H1 (cell line): Measurements from ENCODE around the gene SYT6. TPM values are rescaled to one million over a fixed set of nuclear protein-coding genes. Genes with fewer than 3 reads are reported as not detected.

ENCODE experiments used
- CTCF ChIA-PET: fragments of 300-600 bp; sonication (Branson Sonifier 250); formaldehyde crosslinking; loops from one replicate; lab custom pipeline; 2021; ENCODE audit not compliant: partially characterized antibody; lab: Charles Lee
- POLR2A ChIA-PET: fragments of 300-600 bp; sonication (Branson Sonifier 250); formaldehyde crosslinking; loops from one replicate; lab custom pipeline; 2021; ENCODE audit warnings: inconsistent platforms; ENCODE audit not compliant: partially characterized antibody; lab: Charles Lee
- DNase-seq, 2 experiments: peaks; one replicate each; pipeline versions ENCODE4 v3.0.0 to v3.0.0-alpha.2; 2010 to 2022; ENCODE audit warnings: low spot score in 2 of 2, low read depth in 1 of 2, mixed read lengths in 1 of 2
- FAIRE-seq: peaks from 2 replicates; lab custom pipeline; 2011; peaks lifted over from hg19 to GRCh38; lab: Jason Lieb, UNC
- H2AFZ ChIP-seq: 2 replicates; pipeline ENCODE4 v1.8.1; 2012; ENCODE audit warnings: low read length, inconsistent platforms
- H2AK5ac ChIP-seq: 2 replicates; pipeline ENCODE4 v1.6.1; 2013; ENCODE audit warnings: low read depth, low read length
- H2BK120ac ChIP-seq: replicated peaks from 2 replicates; pipeline ENCODE3; 2013; ENCODE audit warnings: low read depth, low read length, inconsistent platforms
- H2BK12ac ChIP-seq: 2 replicates; pipeline ENCODE4 v1.6.1; 2013; ENCODE audit warnings: low read depth, low read length
- H2BK15ac ChIP-seq: 2 replicates; pipeline ENCODE4 v1.6.1; 2013; ENCODE audit warnings: low read length
- H2BK20ac ChIP-seq: 2 replicates; pipeline ENCODE4 v1.6.1; 2013; ENCODE audit warnings: low read length
- H2BK5ac ChIP-seq: 2 replicates; pipeline ENCODE4 v1.6.1; 2013; ENCODE audit warnings: low read depth, low read length
- H3K14ac ChIP-seq: 2 replicates; pipeline ENCODE4 v1.6.1; 2013; ENCODE audit warnings: inconsistent platforms; ENCODE audit not compliant: insufficient read length
- H3K18ac ChIP-seq: 2 replicates; pipeline ENCODE4 v1.6.1; 2013; ENCODE audit warnings: low read length; ENCODE audit errors: extremely low read depth
- H3K23ac ChIP-seq: 2 replicates; pipeline ENCODE4 v1.6.1; 2013; ENCODE audit warnings: inconsistent platforms; ENCODE audit not compliant: insufficient read length
- H3K23me2 ChIP-seq: 2 replicates; pipeline ENCODE4 v1.6.1; 2013; ENCODE audit warnings: low read depth, low read length
- H3K27ac ChIP-seq: 2 replicates; pipeline ENCODE4 v1.6.1; 2011; ENCODE audit warnings: low read depth, low read length, inconsistent platforms
- H3K27me3 ChIP-seq, 4 experiments: replicated peaks in 1 of 4; 1 replicate in 1 of 4; 2 replicates in 3 of 4; pipeline versions ENCODE4 v1.6.1 to v1.8.1; 2011 to 2013; ENCODE audit warnings: low read length in 3 of 4, mild to moderate bottlenecking in 3 of 4, inconsistent platforms in 2 of 4, mixed read lengths in 2 of 4, moderate library complexity in 1 of 4; ENCODE audit not compliant: control insufficient read depth in 3 of 4, insufficient read depth in 3 of 4; ENCODE audit errors: extremely low read depth in 1 of 4
- H3K36me3 ChIP-seq, 4 experiments: 2 replicates each; pipeline versions ENCODE4 v1.6.1 to v1.8.1; 2011 to 2013; ENCODE audit warnings: mild to moderate bottlenecking in 4 of 4, low read length in 3 of 4, moderate library complexity in 2 of 4, control low read depth in 1 of 4, inconsistent platforms in 1 of 4; ENCODE audit not compliant: insufficient read depth in 4 of 4, control insufficient read depth in 2 of 4
- H3K4ac ChIP-seq: replicated peaks from 2 replicates; pipeline ENCODE3; 2013; ENCODE audit warnings: low read length, low read depth, mixed read lengths, inconsistent platforms; ENCODE audit not compliant: insufficient read length
- H3K4me1 ChIP-seq, 4 experiments: replicated peaks in 1 of 4; 1 replicate in 1 of 4; 2 replicates in 3 of 4; pipeline versions ENCODE4 v1.6.1 to v1.8.1; 2011 to 2013; ENCODE audit warnings: low read length in 3 of 4, inconsistent platforms in 2 of 4, mixed read lengths in 1 of 4; ENCODE audit not compliant: insufficient read depth in 4 of 4, control insufficient read depth in 3 of 4
- H3K4me2 ChIP-seq, 2 experiments: 2 replicates each; pipeline versions ENCODE4 v1.6.1 to v1.8.1; 2011 to 2013; ENCODE audit warnings: low read depth in 2 of 2, low read length in 2 of 2, control low read depth in 1 of 2, inconsistent platforms in 1 of 2, mild to moderate bottlenecking in 1 of 2; ENCODE audit not compliant: insufficient read depth in 1 of 2
- H3K4me3 ChIP-seq, 4 experiments: fragments of 200-600, 300-600 bp in 1 of 4; sonication (generic), shearing (Covaris generic), sonication (Bioruptor Twin) in 1 of 4; 2 replicates each; pipeline versions ENCODE4 v1.5.1 to v1.8.1; 2011 to 2016; ENCODE audit warnings: low read length in 4 of 4, low read depth in 3 of 4, control low read depth in 2 of 4, inconsistent platforms in 2 of 4, mild to moderate bottlenecking in 2 of 4, mixed read lengths in 1 of 4, moderate library complexity in 1 of 4; ENCODE audit not compliant: insufficient read depth in 2 of 4; ENCODE audit errors: extremely low read depth in 1 of 4
- H3K56ac ChIP-seq: replicated peaks from 2 replicates; pipeline ENCODE3; 2013; ENCODE audit warnings: low read depth, mild to moderate bottlenecking, mixed read lengths, low read length, inconsistent platforms; ENCODE audit not compliant: insufficient read length
- H3K79me1 ChIP-seq: 2 replicates; pipeline ENCODE4 v1.6.1; 2013; ENCODE audit warnings: low read depth, low read length, control low read depth
- H3K79me2 ChIP-seq, 2 experiments: 2 replicates each; pipeline versions ENCODE4 v1.6.1 to v1.8.1; 2012 to 2013; ENCODE audit warnings: low read length in 2 of 2, mild to moderate bottlenecking in 2 of 2, inconsistent platforms in 1 of 2; ENCODE audit not compliant: insufficient read depth in 2 of 2, control insufficient read depth in 1 of 2
- H3K9ac ChIP-seq, 4 experiments: replicated peaks in 1 of 4; 1 replicate in 1 of 4; 2 replicates in 3 of 4; pipeline versions ENCODE4 v1.6.1 to v1.8.1; 2011 to 2013; ENCODE audit warnings: low read depth in 3 of 4, low read length in 3 of 4, control low read depth in 2 of 4, mild to moderate bottlenecking in 2 of 4, moderate library complexity in 2 of 4, inconsistent platforms in 1 of 4; ENCODE audit errors: extremely low read depth in 1 of 4
- H3K9me3 ChIP-seq, 2 experiments: 2 replicates each; pipeline versions ENCODE4 v1.6.1 to v1.8.1; 2012 to 2013; ENCODE audit warnings: mild to moderate bottlenecking in 2 of 2, moderate library complexity in 2 of 2, control low read depth in 1 of 2, inconsistent platforms in 1 of 2, low read depth in 1 of 2, low read length in 1 of 2, mixed read lengths in 1 of 2; ENCODE audit not compliant: insufficient read depth in 2 of 2
- H4K20me1 ChIP-seq, 2 experiments: replicated peaks in 1 of 2; 2 replicates each; pipeline versions ENCODE3 to v1.8.1; 2011 to 2013; ENCODE audit warnings: inconsistent platforms in 2 of 2, low read length in 2 of 2, mild to moderate bottlenecking in 1 of 2; ENCODE audit not compliant: insufficient read depth in 2 of 2, control insufficient read depth in 1 of 2
- H4K5ac ChIP-seq: 2 replicates; pipeline ENCODE4 v1.6.1; 2013; ENCODE audit warnings: low read length, low read depth, mixed read lengths, inconsistent platforms; ENCODE audit not compliant: insufficient read length
- H4K8ac ChIP-seq: 2 replicates; pipeline ENCODE4 v1.8.0; 2013; ENCODE audit warnings: mild to moderate bottlenecking, moderate library complexity, low read length, inconsistent platforms; ENCODE audit not compliant: insufficient read depth; ENCODE audit errors: extremely low read depth
- H4K91ac ChIP-seq: replicated peaks from 2 replicates; pipeline ENCODE3; 2013; ENCODE audit warnings: low read length, mixed read lengths, inconsistent platforms; ENCODE audit not compliant: insufficient read length
- CBX8 ChIP-seq: fragments of 300-800, 300-1000 bp; sonication (generic); IDR thresholded peaks from 2 replicates; pipeline ENCODE4 v1.7.1; 2016; ENCODE audit warnings: low read depth, low read length, borderline replicate concordance
- KDM4A ChIP-seq: IDR thresholded peaks from one replicate; pipeline ENCODE4 v1.7.1; 2012; ENCODE audit warnings: low read depth, mild to moderate bottlenecking, moderate library complexity, low read length, inconsistent platforms; ENCODE audit not compliant: severe bottlenecking
- POU5F1 ChIP-seq: IDR thresholded peaks from 2 replicates; pipeline ENCODE4 v1.6.1; 2011; ENCODE audit warnings: low read depth, mild to moderate bottlenecking, low read length, moderate library complexity
- YY1 ChIP-seq: IDR thresholded peaks from 2 replicates; pipeline ENCODE4 v1.6.1; 2011; ENCODE audit warnings: low read depth, mild to moderate bottlenecking, low read length
- ZNF274 ChIP-seq: IDR thresholded peaks from 2 replicates; pipeline ENCODE4 v1.7.0; 2012; ENCODE audit warnings: low read length, borderline replicate concordance; ENCODE audit errors: extremely low read depth
- WGBS, 2 experiments: shearing (Covaris generic) in 1 of 2; methylation state at CpG; one replicate each; pipeline versions ENCODE4 v1.1.6 to v1.1.7; 2013 to 2015; ENCODE audit warnings: low lambda C conversion rate in 2 of 2, mixed read lengths in 2 of 2, inconsistent platforms in 1 of 2, low coverage in 1 of 2, missing lambda C conversion rate in 1 of 2; ENCODE audit not compliant: insufficient replicate concordance in 2 of 2, insufficient coverage in 1 of 2, insufficient read length in 1 of 2; ENCODE audit errors: extremely low coverage in 1 of 2, missing lambda C conversion rate in 1 of 2; 5-methylcytosine and 5-hydroxymethylcytosine counted together
- long read RNA-seq, 2 experiments: library from RNA in 1 of 2; library from capped mRNA in 1 of 2; stranded (forward); transcript quantifications; one replicate each; pipeline ENCODE4 v2.0.0, GENCODE V29; 2021; ENCODE audit warnings: inconsistent platforms in 1 of 2
- polyA minus RNA-seq, 3 experiments: library from RNA; depleted of rRNA, polyadenylated mRNA; stranded (reverse); fragments of >200 nt; gene quantifications; 1 replicate in 2 of 3; 2 replicates in 1 of 3; pipeline ENCODE4 v1.2.3, GENCODE V29; 2011
- polyA plus RNA-seq, 7 experiments: library from polyadenylated mRNA; depleted of rRNA in 3 of 7; stranded (reverse) in 5 of 7; unstranded in 2 of 7; fragments of >200 nt in 5 of 7; fragments of 200-250 nt in 2 of 7; gene quantifications; 1 replicate in 5 of 7; 2 replicates in 1 of 7; 4 replicates in 1 of 7; pipeline versions ENCODE4 v1.2.1 to v1.2.3, GENCODE V29; 2011 to 2013; ENCODE audit warnings: missing spikeins in 2 of 7, mixed read lengths in 2 of 7
- total RNA-seq: library from RNA; stranded (reverse); fragmentation: NEBNext Ultra II Directional; extraction: Animal tissue kit (Norgen Biotek cat#: 25700); gene quantifications from 2 replicates; pipeline ENCODE4 v1.2.1, GENCODE V29; 2021

SYT6 gene, protein sequence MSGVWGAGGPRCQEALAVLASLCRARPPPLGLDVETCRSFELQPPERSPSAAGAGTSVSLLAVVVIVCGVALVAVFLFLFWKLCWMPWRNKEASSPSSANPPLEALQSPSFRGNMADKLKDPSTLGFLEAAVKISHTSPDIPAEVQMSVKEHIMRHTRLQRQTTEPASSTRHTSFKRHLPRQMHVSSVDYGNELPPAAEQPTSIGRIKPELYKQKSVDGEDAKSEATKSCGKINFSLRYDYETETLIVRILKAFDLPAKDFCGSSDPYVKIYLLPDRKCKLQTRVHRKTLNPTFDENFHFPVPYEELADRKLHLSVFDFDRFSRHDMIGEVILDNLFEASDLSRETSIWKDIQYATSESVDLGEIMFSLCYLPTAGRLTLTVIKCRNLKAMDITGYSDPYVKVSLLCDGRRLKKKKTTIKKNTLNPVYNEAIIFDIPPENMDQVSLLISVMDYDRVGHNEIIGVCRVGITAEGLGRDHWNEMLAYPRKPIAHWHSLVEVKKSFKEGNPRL
- 33.7 and 35.7 TPM in 2 replicates for total RNA-seq
- polyA plus RNA-seq (2011; rRNA removed) = 83.5 and 92.8 TPM in 2 replicates
- polyA plus RNA-seq (2011; cell fraction: cytosol; rRNA removed) = 63.7 TPM
- 220 TPM for polyA plus RNA-seq (2011; cell fraction: nucleus; rRNA removed)
- 45.3 to 61.5 TPM (median 51.6 TPM) in 4 replicates for polyA plus RNA-seq (2012, experiment 1 of 2)
- polyA plus RNA-seq (2012, experiment 2 of 2) = 10.7 TPM
- 27.6 TPM for polyA plus RNA-seq (2013, experiment 1 of 2)
- polyA plus RNA-seq (2013, experiment 2 of 2) = 25.0 TPM
- 108 and 144 TPM in 2 replicates for polyA minus RNA-seq (2011; rRNA and poly(A)+ RNA removed)
- 40.1 TPM for polyA minus RNA-seq (2011; cell fraction: cytosol; rRNA and poly(A)+ RNA removed)
- polyA minus RNA-seq (2011; cell fraction: nucleus; rRNA and poly(A)+ RNA removed) = 178 TPM
- long read RNA-seq, experiment 1, full-length matches to known transcripts = 2 of 28 reads
- long read RNA-seq, experiment 1, partial matches to known transcripts = 10 of 28 reads
- long read RNA-seq, experiment 1, other reads (novel, unspliced or antisense) = 16 of 28 reads
- long read RNA-seq, experiment 2, full-length matches to known transcripts = 1 of 4 reads
- long read RNA-seq, experiment 2, partial matches to known transcripts = 1 of 4 reads
- long read RNA-seq, experiment 2, other reads (novel, unspliced or antisense) = 2 of 4 reads

DNA sequence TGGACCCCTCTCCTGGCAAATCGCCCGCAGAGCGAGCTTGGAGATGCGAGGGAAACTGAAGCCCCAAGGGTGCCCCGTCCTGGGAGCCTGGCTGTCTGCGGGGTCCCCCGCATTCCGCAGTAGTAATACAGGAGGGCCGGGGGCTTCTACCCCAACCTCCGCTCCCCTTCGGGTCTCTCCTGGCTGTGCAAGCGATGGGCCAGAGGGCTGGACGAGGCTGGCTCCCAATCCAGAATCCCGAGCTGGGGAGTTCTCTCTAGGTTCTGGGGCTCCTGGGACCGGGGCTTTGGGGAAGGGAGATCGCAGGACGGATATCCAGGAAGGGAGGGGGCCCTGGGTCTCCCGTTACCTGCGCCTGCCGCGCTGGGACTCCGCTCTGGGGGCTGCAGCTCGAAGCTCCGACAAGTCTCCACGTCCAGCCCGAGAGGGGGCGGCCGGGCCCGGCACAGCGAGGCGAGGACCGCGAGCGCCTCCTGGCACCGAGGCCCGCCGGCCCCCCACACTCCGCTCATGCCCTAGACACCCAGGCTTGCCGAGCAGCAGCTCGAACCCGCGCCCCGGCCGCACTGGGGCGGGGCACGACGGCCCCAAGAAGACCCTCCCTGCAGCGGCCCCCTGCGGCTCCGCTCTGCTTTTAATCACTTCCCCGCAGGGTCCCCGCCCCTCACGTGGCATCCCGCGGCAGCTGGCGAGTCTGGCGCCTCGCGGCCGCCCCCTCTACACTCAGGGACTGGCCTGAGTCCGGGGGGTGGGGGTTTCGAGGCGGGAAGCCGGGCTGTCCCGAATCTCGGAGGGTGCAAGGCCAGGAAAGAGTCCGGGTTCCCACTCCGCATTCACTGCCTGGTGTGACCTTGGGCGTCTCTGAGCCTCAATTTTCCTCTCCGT lies at the start of gene SYT6:
SYT6 (minus strand) TSS at position 609 of the 885 bp plus-strand sequence; CDS start at position 512, 97 bp downstream.
- Histone ChIP-seq H2AK5ac (no peak within 1 kb of the TSS), H3K27ac (no peak within 1 kb of the TSS), H3K27me3 (peaks cover 0 to 23% (median 21%) of the 10 kb centered on the region in 4 experiments; a peak in 6 of 7 replicates), H2BK12ac (peak within 1 kb of the TSS; percentile 18; the same call in 1 of the 2 replicates), H3K4me1 (peaks cover 7 to 39% (median 21%) of the 10 kb centered on the region in 4 experiments), H3K14ac (peak within 1 kb of the TSS; percentile 66), H3K36me3 (peaks cover 0 to 27% (median 9%) of the 10 kb centered on the region in 4 experiments; a peak in 6 of 8 replicates), H3K9me3 (no peaks in the 10 kb centered on the region), H3K4ac (no peak within 1 kb of the TSS), H4K91ac (peak within 1 kb of the TSS; percentile 57), H2BK20ac (peak within 1 kb of the TSS; percentile 72; the same call in 1 of the 2 replicates), H4K20me1 (peaks cover 11 to 17% of the 10 kb centered on the region in 2 experiments), H4K8ac (peak within 1 kb of the TSS; percentile 88), H3K23ac (no peak within 1 kb of the TSS), H3K4me3 (peak within 1 kb of the TSS; percentile 79 to 85 (median 82)), H3K23me2 (peaks cover 22% of the 10 kb centered on the region), H3K18ac (peak within 1 kb of the TSS; percentile 98), H4K5ac (peak within 1 kb of the TSS; percentile 49), H3K56ac (peak within 1 kb of the TSS; percentile 12), H2BK120ac (no peak within 1 kb of the TSS), H2BK15ac (no peak within 1 kb of the TSS), H3K4me2 (peak within 1 kb of the TSS; percentile 87 to 100), H3K79me1 (peaks cover 17% of the 10 kb centered on the region), H3K9ac (peak within 1 kb of the TSS; percentile 26 to 83 (median 78)), H3K79me2 (peaks cover 35 to 48% of the 10 kb centered on the region in 2 experiments), H2AFZ (no peak within 1 kb of the TSS; the same call in 1 of the 2 replicates), H2BK5ac (peak within 1 kb of the TSS; percentile 64; the same call in 1 of the 2 replicates)
- DNase-seq (peak in 1 of 2 experiments; percentile 67), FAIRE-seq (no peak)
- ChIA-PET POLR2A (interaction anchor here (0.8 to 2.5 kb wide), 9 partner anchors 9 to 176 kb away, joined by 3 to 13 read pairs (median 4); partner anchors contain the start of gene OLFML3), CTCF (interaction anchor here (0.6 to 2.6 kb wide), 17 partner anchors 10 to 1605 kb away, joined by 3 to 12 read pairs (median 3); partner anchors contain the start of gene OLFML3)
- 3% methylated on average over 60 of the region's 70 CpGs; no CpG with 5 or more reads in 1 of the 2 experiments for WGBS, 2 experiments
- no peak for TF ChIP-seq ZNF274
- no peak for TF ChIP-seq POU5F1
- TF ChIP-seq CBX8 = no peak
- peak; percentile 30 for TF ChIP-seq KDM4A
- TF ChIP-seq YY1 = no peak
